HG03025 (cell line): ENCODE data around the gene FAM219A.

Experiments used
- ATAC-seq: cut with Tn5 transposase; IDR thresholded peaks from one replicate; pipeline ENCODE4 v1.9.1; 2021; ENCODE audit warnings: mild to moderate bottlenecking, moderate library complexity; ENCODE audit not compliant: unreplicated experiment, low FRiP score

FAM219A gene

DNA sequence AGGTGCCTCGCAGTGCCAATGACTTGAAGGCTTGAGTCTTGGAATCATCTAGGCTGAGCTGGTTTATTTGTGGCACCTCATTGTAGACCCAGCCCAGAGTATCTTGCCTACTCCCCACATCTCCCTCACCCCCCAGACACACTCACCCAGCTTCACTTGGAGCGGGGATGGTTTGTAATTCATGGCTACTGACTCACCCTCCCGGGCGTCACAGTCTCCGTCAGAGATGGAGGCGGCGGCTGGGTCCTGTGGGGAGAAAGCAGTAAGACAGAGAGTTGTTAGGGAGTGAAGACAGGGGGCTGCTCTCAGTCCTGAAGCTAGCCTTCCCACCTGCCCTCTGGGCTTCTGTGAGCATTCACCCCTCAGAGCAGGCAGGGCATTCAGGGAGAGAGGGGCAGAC, 52.7 kb downstream of the FAM219A start:
- ATAC-seq: no peak

DNA sequence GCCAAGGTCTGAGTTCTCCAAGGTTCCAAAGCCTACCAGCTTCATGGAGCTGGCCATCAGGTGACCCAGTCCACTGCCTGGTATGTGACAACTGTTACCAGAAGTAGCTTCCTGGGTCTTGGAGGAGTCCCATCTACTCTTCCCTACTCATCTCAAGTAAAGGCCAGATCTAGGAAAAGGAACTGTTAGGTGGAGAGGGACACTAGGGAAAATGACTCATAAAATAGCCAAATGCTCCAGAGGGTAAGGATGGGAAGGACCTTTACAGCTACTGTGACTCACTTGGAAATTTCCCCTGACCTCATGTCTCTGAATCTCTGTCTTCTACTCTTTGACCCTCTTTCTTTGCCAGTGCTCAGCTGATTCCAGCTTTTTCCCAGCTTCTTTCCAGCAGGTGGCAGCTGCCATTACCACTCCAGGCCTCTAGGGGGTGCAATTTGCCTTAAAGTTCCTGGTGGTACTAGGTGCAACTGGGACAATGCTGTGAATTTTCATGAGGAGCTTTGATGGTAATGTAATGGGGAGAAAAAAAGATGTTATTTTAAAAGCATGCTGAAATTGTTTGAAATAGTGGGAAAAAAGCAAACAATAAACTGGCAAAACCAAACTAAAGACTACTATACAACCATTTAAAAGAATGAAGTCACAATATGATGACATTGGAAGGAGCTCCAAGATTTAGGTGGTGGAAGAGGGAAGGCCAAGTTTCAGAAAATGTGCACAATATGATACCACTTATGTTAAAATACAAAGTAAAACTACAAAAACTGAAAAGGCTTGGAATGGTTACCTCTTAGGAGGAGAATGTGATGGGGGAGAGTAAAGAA, 54.6 kb downstream of the FAM219A start:
- no peak for ATAC-seq

DNA sequence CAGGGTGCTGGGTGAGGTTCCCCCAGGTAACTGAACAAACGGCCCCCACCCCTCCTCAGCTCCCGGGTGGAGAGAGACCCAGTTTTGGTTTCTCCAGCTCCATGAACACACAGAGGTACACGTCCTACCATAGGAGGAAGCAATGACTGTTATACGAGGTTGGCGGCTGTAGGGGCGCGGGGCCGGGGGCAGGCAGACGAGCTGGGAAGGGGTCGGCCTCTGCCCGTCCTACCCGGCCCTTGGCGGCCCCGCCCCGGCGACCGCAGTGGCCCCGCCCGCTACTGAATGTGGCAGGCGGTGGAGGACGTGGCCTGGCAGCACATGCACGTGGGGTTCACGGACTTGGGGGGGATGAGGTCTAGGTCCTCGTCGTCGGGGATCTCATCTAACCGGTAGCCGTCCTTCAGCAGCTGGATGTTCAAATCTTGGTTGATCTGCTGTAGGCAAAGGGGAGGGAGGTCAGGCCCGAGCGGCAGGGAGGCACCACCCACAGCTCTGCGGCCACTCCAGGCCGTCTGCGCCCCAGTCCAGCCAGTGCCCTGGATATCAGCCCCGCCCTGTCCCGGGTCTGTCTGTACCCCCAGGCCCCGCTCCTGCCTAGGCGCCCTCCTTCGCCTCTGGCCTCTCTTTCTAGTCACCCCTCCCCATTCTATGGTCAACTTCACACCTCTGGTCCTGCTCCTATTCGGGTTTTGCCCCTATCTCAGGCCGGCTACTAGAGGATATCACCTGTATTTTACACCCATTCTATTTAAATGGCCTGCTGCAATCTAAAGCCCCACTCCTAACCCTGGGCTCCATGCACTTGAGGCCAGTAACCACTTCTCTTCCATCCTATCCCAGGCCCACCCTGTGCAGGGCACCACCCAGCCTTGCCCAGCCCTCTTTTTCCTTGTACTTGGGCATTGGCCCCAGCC, 57.4 kb downstream of the FAM219A start:
- no peak for ATAC-seq

GRCh38 chr9:34400275-34400674, 58.1 kb downstream of the FAM219A start:
- ATAC-seq: no peak

- ATAC-seq: no peak
Measured at GRCh38 chr9:34399729-34400128, 58.6 kb downstream of the FAM219A start.

- no peak for ATAC-seq
Measured at GRCh38 chr9:34398875-34399274, 59.5 kb downstream of the FAM219A start.

- ATAC-seq: no peak
Measured at GRCh38 chr9:34396276-34397214, 61.8 kb downstream of the FAM219A start.

GRCh38 chr9:34392511-34392910, 65.9 kb downstream of the FAM219A start:
- no peak for ATAC-seq

GRCh38 chr9:34387239-34387638, 71.1 kb downstream of the FAM219A start:
- ATAC-seq: no peak

- ATAC-seq: no peak
Measured at GRCh38 chr9:34386656-34387055, 71.7 kb downstream of the FAM219A start.

DNA sequence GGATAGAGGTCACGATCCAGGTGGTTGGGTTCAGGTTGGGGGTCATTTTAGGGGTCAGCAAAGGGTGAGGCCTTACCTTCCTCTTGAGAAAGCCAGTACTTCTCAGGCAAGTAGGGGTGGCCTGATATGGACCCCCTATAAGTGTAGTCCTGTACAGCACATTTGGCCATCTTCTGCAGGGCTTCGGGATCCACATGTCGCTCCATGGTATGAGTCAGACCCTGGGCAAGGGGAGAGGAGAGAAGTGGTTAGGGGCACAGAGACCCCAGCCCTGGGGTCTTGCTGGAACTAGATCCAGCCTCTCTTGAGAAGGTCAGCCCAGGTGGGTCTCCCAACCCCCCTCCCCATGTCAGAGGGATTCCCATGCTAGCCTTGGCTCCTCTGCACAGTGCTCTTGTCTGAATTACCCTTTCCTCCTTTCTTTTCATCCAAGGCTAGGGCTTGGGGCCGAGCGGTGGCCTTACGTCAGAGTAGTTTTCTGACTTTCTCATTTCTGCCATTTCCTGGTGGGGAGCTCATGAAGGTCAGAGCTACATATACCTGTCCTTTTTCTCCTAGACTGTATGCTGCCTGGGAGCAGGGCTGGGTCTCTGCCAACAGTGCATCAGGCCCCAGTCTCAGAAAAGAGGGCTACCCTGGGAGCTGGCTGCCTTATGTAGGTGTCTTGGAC, 72.7 kb downstream of the FAM219A start:
- no peak for ATAC-seq

DNA sequence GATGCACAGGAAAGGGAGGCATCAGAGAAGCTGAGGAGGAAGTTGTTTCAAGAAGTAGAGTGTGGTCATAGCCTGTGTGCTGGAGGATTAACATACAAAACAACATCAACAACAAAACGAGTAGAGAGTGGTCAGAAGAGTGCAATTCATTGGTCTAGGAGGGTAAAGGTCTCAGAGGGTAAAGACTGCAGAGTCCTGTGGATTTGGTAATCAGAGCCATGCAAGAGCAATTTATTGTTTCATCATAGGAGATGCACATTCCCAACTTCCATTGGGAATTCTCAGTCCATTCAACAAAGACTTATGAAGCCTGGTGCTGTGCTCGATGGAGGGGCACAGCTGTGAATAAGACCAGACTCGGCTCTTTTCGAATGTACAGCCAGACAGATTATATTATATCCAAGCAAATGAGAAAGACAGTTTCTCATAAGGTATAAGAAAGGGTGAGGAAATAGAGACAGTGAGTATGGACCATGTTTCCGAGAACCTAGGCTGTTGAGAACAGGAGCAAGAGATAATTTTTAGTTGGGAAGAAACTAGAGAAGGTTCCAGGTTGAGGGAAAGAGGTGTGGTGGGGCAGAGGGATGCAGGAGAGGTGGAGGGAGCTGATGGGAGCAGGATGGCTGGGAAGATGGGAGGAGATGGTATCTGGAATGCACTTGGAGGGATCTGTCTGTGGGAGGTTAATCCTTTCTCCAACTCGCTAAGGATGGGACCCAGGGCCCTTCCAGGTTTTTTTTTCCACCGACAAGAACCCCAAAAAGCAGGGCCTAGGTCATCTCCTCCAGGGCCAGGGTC, 73.8 kb downstream of the FAM219A start:
- ATAC-seq: no peak

DNA sequence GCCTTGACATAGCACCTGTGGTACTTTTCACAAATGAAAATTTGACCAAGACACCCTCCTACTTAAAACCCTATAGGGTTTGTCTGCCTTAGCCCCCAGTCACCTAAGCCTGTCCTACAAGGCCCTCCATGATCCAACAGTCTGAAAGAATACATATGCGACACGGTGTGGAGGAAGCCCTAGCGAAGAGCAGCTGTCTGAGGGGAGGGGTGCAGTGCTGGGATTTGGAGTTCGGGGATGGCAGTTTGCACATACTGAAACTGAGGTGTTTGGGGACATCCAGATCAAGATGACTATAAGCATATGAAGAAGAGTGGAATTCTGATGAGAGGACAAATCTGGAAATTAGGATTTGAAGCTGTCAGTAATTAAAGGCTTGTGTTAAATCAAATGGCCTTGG, 74.5 kb downstream of the FAM219A start:
- no peak for ATAC-seq

DNA sequence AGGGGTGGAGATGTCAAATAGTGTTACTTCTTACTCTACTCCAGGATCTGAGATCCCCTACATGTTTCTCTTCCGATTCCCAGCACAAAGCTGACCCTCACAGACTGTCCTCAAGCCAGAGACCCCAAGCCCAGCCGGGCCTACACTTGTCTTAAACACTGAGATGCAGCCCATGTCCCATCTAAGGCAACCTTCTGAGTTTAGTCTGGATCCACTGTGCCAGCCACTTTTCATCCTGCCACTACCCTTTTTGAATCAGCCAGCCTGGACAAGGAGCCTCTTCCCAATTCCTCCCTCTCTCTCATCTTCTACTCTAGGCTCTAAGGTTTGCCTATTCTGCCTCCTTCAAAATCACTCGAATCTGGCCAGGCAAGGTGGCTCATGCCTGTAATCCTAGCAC, 75.5 kb downstream of the FAM219A start:
- ATAC-seq: no peak

GRCh38 chr9:34382054-34382453, 76.3 kb downstream of the FAM219A start:
- no peak for ATAC-seq

GRCh38 chr9:34381323-34381722, 77.0 kb downstream of the FAM219A start:
- ATAC-seq: no peak

DNA sequence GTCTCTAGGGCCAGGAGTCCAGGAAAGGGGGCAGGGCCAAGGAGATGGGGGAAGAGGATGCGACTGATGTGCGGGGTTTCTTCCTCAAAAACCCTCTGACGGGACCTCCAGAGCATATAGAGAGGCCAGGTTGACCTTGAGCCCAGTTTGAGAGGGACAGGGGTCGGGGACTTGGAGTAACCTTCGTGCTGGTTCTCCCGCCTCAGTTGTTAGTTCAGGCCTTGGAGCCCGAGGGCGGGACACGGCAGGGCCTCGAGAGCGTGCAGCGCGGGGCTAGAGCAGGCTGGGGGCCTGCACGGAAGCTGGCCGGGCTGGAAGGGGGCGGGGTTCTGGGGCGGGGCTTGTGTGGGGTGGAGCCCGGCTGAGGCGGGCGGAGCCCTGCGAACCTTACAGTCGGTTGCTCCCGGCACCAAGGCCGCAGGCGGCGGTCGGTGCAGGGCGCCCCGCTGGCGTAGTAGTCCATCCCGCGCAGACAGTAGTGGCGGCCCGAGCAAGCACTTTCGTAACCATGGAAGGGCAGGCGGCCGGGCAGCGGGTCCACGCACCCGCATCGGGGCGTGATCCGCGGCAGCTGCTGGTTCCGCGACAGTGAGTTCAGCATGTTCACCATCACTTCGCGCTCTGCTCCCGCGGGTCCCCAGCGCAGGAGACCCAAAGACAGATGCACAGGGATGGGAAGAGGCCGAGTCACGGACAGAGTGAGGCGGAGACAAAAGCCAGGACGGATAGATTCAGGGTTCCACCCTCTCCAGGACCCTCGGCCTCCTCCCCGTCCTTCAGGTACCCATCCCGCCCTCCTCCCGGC, 77.7 kb downstream of the FAM219A start:
- no peak for ATAC-seq

GRCh38 chr9:34380034-34380510, 78.3 kb downstream of the FAM219A start:
- ATAC-seq: no peak
